Measurements from ENCODE around the gene FAM135A.
"Not testable (repeated sequence)": the region's sequence is repeated elsewhere in the genome, so short reads cannot be mapped to it uniquely, and the experiment has no call there.

FAM135A gene

GRCh38 chr6:70489364-70489763 is 76.1 kb downstream of the FAM135A start:
- TF ChIP-seq CTCF (IDR thresholded peaks at IDR 0.05; ENCODE audit: borderline replicate concordance, control extremely low read depth, extremely low read depth, insufficient read depth, missing control alignments): no peak
- DNase-seq (ENCODE audit: low spot score): no peak
- in situ Hi-C loops (cut with MboI; ENCODE audit: low sequenced_read_pairs, unreplicated experiment): no loop called here

GRCh38 chr6:70494833-70495232 is 81.5 kb downstream of the FAM135A start:
- no peak for TF ChIP-seq CTCF (IDR thresholded peaks at IDR 0.05; ENCODE audit: borderline replicate concordance, control extremely low read depth, extremely low read depth, insufficient read depth, missing control alignments)
- DNase-seq (ENCODE audit: low spot score): no peak
- in situ Hi-C loops (cut with MboI; ENCODE audit: low sequenced_read_pairs, unreplicated experiment): no loop called here

GRCh38 chr6:70495790-70496189 is 82.5 kb downstream of the FAM135A start:
- DNase-seq (ENCODE audit: low spot score); in situ Hi-C loops (cut with MboI; ENCODE audit: low sequenced_read_pairs, unreplicated experiment): not testable (repeated sequence)

GRCh38 chr6:70502484-70502883 is 89.2 kb downstream of the FAM135A start:
- TF ChIP-seq CTCF (IDR thresholded peaks at IDR 0.05; ENCODE audit: borderline replicate concordance, control extremely low read depth, extremely low read depth, insufficient read depth, missing control alignments): no peak
- in situ Hi-C loops (cut with MboI; ENCODE audit: low sequenced_read_pairs, unreplicated experiment): no loop called here
- no peak for DNase-seq (ENCODE audit: low spot score)

- in situ Hi-C loops (cut with MboI; ENCODE audit: low sequenced_read_pairs, unreplicated experiment): no loop called here
- TF ChIP-seq CTCF (IDR thresholded peaks at IDR 0.05; ENCODE audit: borderline replicate concordance, control extremely low read depth, extremely low read depth, insufficient read depth, missing control alignments): no peak
- DNase-seq (ENCODE audit: low spot score): no peak
These were observed 90.6 kb downstream of the FAM135A start for GRCh38 chr6:70503813-70504465.

- no peak for DNase-seq (ENCODE audit: low spot score)
- TF ChIP-seq CTCF (IDR thresholded peaks at IDR 0.05; ENCODE audit: borderline replicate concordance, control extremely low read depth, extremely low read depth, insufficient read depth, missing control alignments): no peak
- in situ Hi-C loops (cut with MboI; ENCODE audit: low sequenced_read_pairs, unreplicated experiment): no loop called here
These were observed 93.0 kb downstream of the FAM135A start for GRCh38 chr6:70506321-70506720.

- in situ Hi-C loops (cut with MboI; ENCODE audit: low sequenced_read_pairs, unreplicated experiment): no loop called here
- no peak for DNase-seq (ENCODE audit: low spot score)
- TF ChIP-seq CTCF (IDR thresholded peaks at IDR 0.05; ENCODE audit: borderline replicate concordance, control extremely low read depth, extremely low read depth, insufficient read depth, missing control alignments): no peak
These were observed 93.9 kb downstream of the FAM135A start for GRCh38 chr6:70507161-70507560.
